MCF 10A (cell line): ENCODE data around the gene FER. TPM values are rescaled to one million over a fixed set of nuclear protein-coding genes. Genes with fewer than 3 reads are reported as not detected.

Source experiments
- BruUV-seq: library from RNA; stranded (reverse); fragments of 400-500 nt; replicated peaks from 2 replicates; lab custom pipeline; 2021; lab: Mats Ljungman, UMichigan
- CTCF ChIA-PET: fragments of 300-600 bp; sonication (Branson Sonifier 250); formaldehyde crosslinking; extraction: SDS; loops from one replicate; lab custom pipeline; 2021; ENCODE audit warnings: antibody characterized with exemption, inconsistent platforms; lab: Yijun Ruan, JAX
- POLR2A ChIA-PET: fragments of 300-600, 350-650 bp; sonication (Branson Sonifier 250); formaldehyde crosslinking; extraction: SDS; loops from one replicate; lab custom pipeline; 2020; ENCODE audit warnings: antibody characterized with exemption, inconsistent platforms; lab: Yijun Ruan, JAX
- DNase-seq: peaks from one replicate; pipeline ENCODE4 v3.0.0-alpha.2; 2018; ENCODE audit not compliant: unreplicated experiment
- H3K27ac Mint-ChIP-seq: one replicate; pipeline ENCODE4 v1.8.0; 2022; ENCODE audit warnings: mild to moderate bottlenecking, low read depth, mixed read lengths; ENCODE audit not compliant: unreplicated experiment
- H3K27me3 Mint-ChIP-seq: one replicate; pipeline ENCODE4 v1.8.0; 2022; ENCODE audit warnings: mixed read lengths; ENCODE audit not compliant: insufficient read depth, unreplicated experiment
- H3K36me3 Mint-ChIP-seq: one replicate; pipeline ENCODE4 v1.8.0; 2022; ENCODE audit warnings: mild to moderate bottlenecking, moderate library complexity, mixed read lengths; ENCODE audit not compliant: insufficient read depth, unreplicated experiment
- H3K4me1 Mint-ChIP-seq: one replicate; pipeline ENCODE4 v1.8.0; 2022; ENCODE audit warnings: mixed read lengths; ENCODE audit not compliant: insufficient read depth, unreplicated experiment
- H3K4me3 Mint-ChIP-seq: one replicate; pipeline ENCODE4 v1.8.0; 2022; ENCODE audit warnings: mild to moderate bottlenecking, moderate library complexity, mixed read lengths; ENCODE audit not compliant: unreplicated experiment
- H3K9me3 Mint-ChIP-seq: one replicate; pipeline ENCODE4 v1.8.0; 2022; ENCODE audit warnings: mixed read lengths; ENCODE audit not compliant: unreplicated experiment
- CTCF ChIP-seq: fragments of 200-600 bp; IDR thresholded peaks from one replicate; pipeline ENCODE4 v1.8.0; 2022; ENCODE audit warnings: antibody characterized with exemption, mild to moderate bottlenecking; ENCODE audit not compliant: unreplicated experiment
- intact Hi-C: fragments of 100-400 bp; cut with micrococcal nuclease; formaldehyde crosslinking; loops from 2 replicates; pipeline ENCODE4 v1.14.1; 2022
- total RNA-seq: library from RNA; stranded (reverse); gene quantifications from 2 replicates; pipeline ENCODE4 v1.2.3, GENCODE V29; 2022

The FER gene
- total RNA-seq, 1 experiment from 2014 or later, result 71.1 TPM

DNA sequence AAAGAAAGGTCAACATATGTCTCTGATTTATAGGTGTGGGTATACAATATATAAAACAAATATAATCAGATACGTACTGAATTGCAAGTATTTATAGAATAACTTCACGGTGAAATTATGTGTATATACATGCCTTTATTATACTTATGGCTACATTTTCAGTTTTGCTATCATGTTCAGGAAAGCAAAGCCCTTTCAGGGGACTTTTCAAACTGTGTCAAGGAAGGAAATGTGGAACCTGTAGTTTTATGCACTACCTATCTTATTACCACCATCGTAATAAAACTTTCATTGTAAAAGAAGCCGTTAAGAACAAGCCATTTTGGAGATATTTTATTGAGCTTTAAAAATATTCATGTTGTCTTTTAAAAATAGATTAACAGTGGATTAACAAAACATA is 404.9 kb downstream of the FER start:
- BruUV-seq, result no TSS peak
- DNase-seq, result no peak
- Mint-ChIP-seq H3K4me1 (peaks cover 4% of the 10 kb centered on the region), H3K4me3 (no peak overlapping the region), H3K27ac (no peak overlapping the region), H3K36me3 (peaks cover 9% of the 10 kb centered on the region), H3K27me3 (no peaks in the 10 kb centered on the region), H3K9me3 (no peaks in the 10 kb centered on the region)
- intact Hi-C loops, result loop anchor here (2.0 kb wide), 1 partner anchor 54 kb away; no protein-coding TSS in a partner anchor
- CTCF ChIA-PET, result interaction anchor here (0.6 to 0.7 kb wide), 2 partner anchors 9 to 41 kb away, joined by 3 read pairs; no protein-coding TSS in a partner anchor
- POLR2A ChIA-PET, result interaction anchor here (0.6 kb wide), 1 partner anchor 11 kb away, joined by 3 read pairs; no protein-coding TSS in a partner anchor
- TF ChIP-seq CTCF, result no peak

DNA sequence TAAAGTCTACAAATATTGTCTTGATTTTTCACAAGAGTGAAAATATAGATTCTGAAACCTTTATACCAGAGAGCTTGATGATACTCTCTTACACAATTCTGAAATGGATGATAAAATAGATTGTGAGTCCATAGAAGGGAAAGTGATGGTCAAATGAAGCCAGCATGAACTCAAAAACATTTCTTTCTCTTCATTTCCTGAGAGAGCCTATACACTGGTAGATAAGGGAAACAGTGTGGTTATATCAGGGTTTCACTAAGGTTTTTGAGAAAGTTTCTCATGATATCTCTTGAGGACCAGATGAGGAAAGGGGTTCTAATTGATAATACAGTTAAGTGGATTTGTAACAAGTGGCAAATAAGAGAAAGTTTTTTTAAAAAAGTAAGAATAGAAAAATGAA is 407.9 kb downstream of the FER start:
- H3K36me3 Mint-ChIP-seq, result no peaks in the 10 kb centered on the region
- no peaks in the 10 kb centered on the region for H3K9me3 Mint-ChIP-seq
- ChIA-PET POLR2A (interaction anchor here (0.6 to 0.7 kb wide), 2 partner anchors 10 to 85 kb away, joined by 3 read pairs; no protein-coding TSS in a partner anchor), CTCF (no interaction called here)
- no TSS peak for BruUV-seq
- no peak for DNase-seq
- no peak for TF ChIP-seq CTCF
- intact Hi-C loops, result no loop called here
- H3K4me3 Mint-ChIP-seq, result no peak overlapping the region
- H3K27ac Mint-ChIP-seq, result no peak overlapping the region
- no peaks in the 10 kb centered on the region for H3K27me3 Mint-ChIP-seq
- no peaks in the 10 kb centered on the region for H3K4me1 Mint-ChIP-seq

DNA sequence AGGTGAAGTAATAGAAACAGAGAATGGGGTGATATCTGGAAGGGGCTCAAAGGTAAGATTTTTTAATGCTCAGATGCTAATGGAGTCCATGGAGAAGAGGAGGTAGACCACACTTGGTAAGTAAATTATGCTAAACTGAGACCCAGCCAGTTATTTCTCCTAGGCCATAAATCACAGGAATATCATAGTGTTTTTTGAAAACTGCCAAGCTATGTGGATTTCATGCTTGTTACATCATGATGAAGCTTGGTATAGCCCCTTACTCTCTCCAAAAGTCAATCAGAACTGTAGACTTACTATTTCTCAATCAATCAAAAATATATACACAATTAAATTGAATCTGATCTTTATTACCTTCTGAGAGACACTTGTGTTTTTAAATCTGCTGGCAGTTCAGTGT is 409.2 kb downstream of the FER start:
- H3K9me3 Mint-ChIP-seq, result no peaks in the 10 kb centered on the region
- no peak for TF ChIP-seq CTCF
- no peak for DNase-seq
- no peak overlapping the region for H3K4me3 Mint-ChIP-seq
- intact Hi-C loops, result no loop called here
- no peak overlapping the region for H3K27ac Mint-ChIP-seq
- no peaks in the 10 kb centered on the region for H3K36me3 Mint-ChIP-seq
- H3K4me1 Mint-ChIP-seq, result peaks cover 4% of the 10 kb centered on the region
- CTCF ChIA-PET, result interaction anchor here (0.5 kb wide), 1 partner anchor 122 kb away, joined by 3 read pairs; no protein-coding TSS in a partner anchor
- POLR2A ChIA-PET, result interaction anchor here (0.6 kb wide), 1 partner anchor 228 kb away, joined by 5 read pairs; no protein-coding TSS in a partner anchor
- BruUV-seq, result no TSS peak
- H3K27me3 Mint-ChIP-seq, result no peaks in the 10 kb centered on the region

GRCh38 chr5:109160468-109160867 is 412.8 kb downstream of the FER start:
- TF ChIP-seq CTCF, result no peak
- Mint-ChIP-seq H3K27ac (no peak overlapping the region), H3K4me1 (peaks cover 6% of the 10 kb centered on the region), H3K36me3 (no peaks in the 10 kb centered on the region), H3K4me3 (no peak overlapping the region), H3K27me3 (no peaks in the 10 kb centered on the region), H3K9me3 (no peaks in the 10 kb centered on the region)
- no peak for DNase-seq
- ChIA-PET POLR2A (no interaction called here), CTCF (no interaction called here)
- BruUV-seq, result no TSS peak
- intact Hi-C loops, result no loop called here
